SK-N-SH (cell line): ENCODE results near the gene LMF1. TPM values are rescaled to one million over a fixed set of nuclear protein-coding genes. Genes with fewer than 3 reads are reported as not detected.

Experiments
- CTCF ChIA-PET: fragments of 300-600, 350-600 bp; formaldehyde crosslinking; extraction: SDS; loops from one replicate; lab custom pipeline; 2021; lab: Yijun Ruan, JAX
- POLR2A ChIA-PET: fragments of 350-600 bp; sonication (Branson Sonifier 250); formaldehyde crosslinking; extraction: SDS; loops from one replicate; lab custom pipeline; 2020; ENCODE audit warnings: antibody characterized with exemption, inconsistent platforms; lab: Yijun Ruan, JAX
- DNase-seq: peaks from one replicate; pipeline ENCODE4 v3.0.0; 2012
- H2AFZ ChIP-seq: fragments of 200-600 bp; sonication (generic); 2 replicates; pipeline ENCODE4 v1.8.1; 2016; ENCODE audit warnings: antibody characterized with exemption, mild to moderate bottlenecking, low read depth
- H3F3A ChIP-seq: fragments of 200-600 bp; sonication (generic); replicated peaks from 2 replicates; pipeline ENCODE3; 2016; ENCODE audit warnings: antibody characterized with exemption, mild to moderate bottlenecking; ENCODE audit not compliant: insufficient read depth
- H3K27ac ChIP-seq, 2 experiments: fragments of 200-500 bp in 1 of 2; fragments of 200-600 bp in 1 of 2; sonication (Bioruptor generic) in 1 of 2; sonication (generic), shearing (Covaris generic) in 1 of 2; 2 replicates each; pipeline versions ENCODE4 v1.5.1 to v1.6.1; 2014 to 2016; ENCODE audit warnings: low read depth in 2 of 2, inconsistent platforms in 1 of 2, low read length in 1 of 2, mild to moderate bottlenecking in 1 of 2, mixed read lengths in 1 of 2
- H3K27me3 ChIP-seq: fragments of 200-600 bp; sonication (generic), shearing (Covaris generic); 2 replicates; pipeline ENCODE4 v1.6.1; 2016; ENCODE audit warnings: mixed run types; ENCODE audit not compliant: insufficient read depth
- H3K36me3 ChIP-seq, 2 experiments: fragments of 200-500 bp in 1 of 2; fragments of 200-600 bp in 1 of 2; sonication (Bioruptor generic) in 1 of 2; sonication (generic) in 1 of 2; replicated peaks in 1 of 2; 2 replicates each; pipeline versions ENCODE3 to v1.5.1; 2014 to 2016; ENCODE audit warnings: low read length in 1 of 2, mild to moderate bottlenecking in 1 of 2; ENCODE audit not compliant: insufficient read depth in 2 of 2, control insufficient read depth in 1 of 2
- H3K4me1 ChIP-seq, 2 experiments: fragments of 200-500 bp in 1 of 2; fragments of 200-600 bp in 1 of 2; sonication (Bioruptor generic) in 1 of 2; sonication (generic), shearing (Covaris generic) in 1 of 2; 2 replicates each; pipeline versions ENCODE4 v1.5.1 to v1.6.1; 2014 to 2016; ENCODE audit warnings: low read depth in 1 of 2, low read length in 1 of 2, mixed run types in 1 of 2; ENCODE audit not compliant: insufficient read depth in 2 of 2, control insufficient read depth in 1 of 2
- H3K4me2 ChIP-seq: fragments of 200-600 bp; sonication (generic), shearing (Covaris generic); 2 replicates; pipeline ENCODE4 v1.6.1; 2017; ENCODE audit warnings: mixed run types
- H3K4me3 ChIP-seq, 2 experiments: fragments of 200-500 bp in 1 of 2; fragments of 200-600 bp in 1 of 2; sonication (Bioruptor generic) in 1 of 2; sonication (generic), shearing (Covaris generic) in 1 of 2; 2 replicates each; pipeline versions ENCODE4 v1.5.1 to v1.8.1; 2014 to 2016; ENCODE audit warnings: low read depth in 2 of 2, inconsistent platforms in 1 of 2, low read length in 1 of 2, mild to moderate bottlenecking in 1 of 2, mixed read lengths in 1 of 2, moderate library complexity in 1 of 2
- H3K79me2 ChIP-seq: fragments of 200-600 bp; sonication (generic); 2 replicates; pipeline ENCODE4 v1.8.1; 2017; ENCODE audit warnings: mild to moderate bottlenecking; ENCODE audit not compliant: insufficient read depth
- H3K9ac ChIP-seq: fragments of 200-600 bp; sonication (generic); 2 replicates; pipeline ENCODE4 v1.6.1; 2017; ENCODE audit warnings: mixed run types
- H3K9me2 ChIP-seq: fragments of 200-600 bp; sonication (generic); 2 replicates; pipeline ENCODE4 v1.6.1; 2017; ENCODE audit warnings: mixed run types
- H3K9me3 ChIP-seq: fragments of 200-600 bp; sonication (generic); 2 replicates; pipeline ENCODE4 v1.6.1; 2017; ENCODE audit warnings: mixed run types, mild to moderate bottlenecking, moderate library complexity
- H4K20me1 ChIP-seq: fragments of 200-600 bp; sonication (generic); 2 replicates; pipeline ENCODE4 v1.6.1; 2017; ENCODE audit warnings: mild to moderate bottlenecking, mixed run types; ENCODE audit not compliant: insufficient read depth
- CHD2 ChIP-seq: fragments of 150-350 bp; IDR thresholded peaks from 2 replicates; pipeline ENCODE4 v1.6.1; 2018; ENCODE audit warnings: low read length; ENCODE audit not compliant: partially characterized antibody
- ELF1 ChIP-seq: IDR thresholded peaks from 2 replicates; pipeline ENCODE4 v1.4.0; 2012
- EP300 ChIP-seq, 2 experiments: IDR thresholded peaks; 2 replicates each; pipeline versions ENCODE4 v1.4.0 to v1.6.1; 2012; ENCODE audit warnings: borderline replicate concordance in 1 of 2, low read depth in 1 of 2, low read length in 1 of 2
- FOSL2 ChIP-seq: IDR thresholded peaks from 2 replicates; pipeline ENCODE4 v1.4.0; 2012; ENCODE audit warnings: low read depth, mild to moderate bottlenecking, moderate library complexity, borderline replicate concordance
- FOXJ3 ChIP-seq: sonication (generic); formaldehyde crosslinking; IDR thresholded peaks from 2 replicates; pipeline ENCODE4 v1.5.1; 2020; ENCODE audit warnings: mild to moderate bottlenecking, missing genetic modification reagents
- FOXM1 ChIP-seq: IDR thresholded peaks from 2 replicates; pipeline ENCODE4 v1.4.0; 2012; ENCODE audit warnings: low read depth, mild to moderate bottlenecking
- GABPA ChIP-seq: IDR thresholded peaks from 2 replicates; pipeline ENCODE4 v1.4.0; 2012; ENCODE audit warnings: low read depth, mild to moderate bottlenecking
- GATA2 ChIP-seq: sonication (generic); formaldehyde crosslinking; IDR thresholded peaks from 2 replicates; pipeline ENCODE4 v1.5.0; 2020; ENCODE audit warnings: mild to moderate bottlenecking, missing genetic modification reagents
- IRF3 ChIP-seq: fragments of 150-350 bp; IDR thresholded peaks from 2 replicates; pipeline ENCODE4 v1.6.1; 2016; ENCODE audit warnings: mild to moderate bottlenecking, low read depth, low read length
- MEF2A ChIP-seq: IDR thresholded peaks from 2 replicates; pipeline ENCODE4 v1.4.0; 2012; ENCODE audit warnings: low read depth, borderline replicate concordance
- RAD21 ChIP-seq: IDR thresholded peaks from 2 replicates; pipeline ENCODE4 v1.6.1; 2012; ENCODE audit warnings: mild to moderate bottlenecking, low read length
- RCOR1 ChIP-seq: fragments of 150-350 bp; IDR thresholded peaks from 2 replicates; pipeline ENCODE4 v1.6.1; 2017; ENCODE audit warnings: antibody characterized with exemption, low read length
- REST ChIP-seq: IDR thresholded peaks from 2 replicates; pipeline ENCODE4 v1.6.1; 2012; ENCODE audit warnings: mild to moderate bottlenecking, low read depth, low read length, moderate library complexity
- SMC3 ChIP-seq: IDR thresholded peaks from 2 replicates; pipeline ENCODE4 v1.6.1; 2012; ENCODE audit warnings: low read depth, low read length, improper control_type of control experiment
- YY1 ChIP-seq: IDR thresholded peaks from 2 replicates; pipeline ENCODE4 v1.4.0; 2012; ENCODE audit warnings: low read depth, mild to moderate bottlenecking
- WGBS: methylation state at CpG from one replicate; pipeline ENCODE4 v1.1.6; 2017; ENCODE audit warnings: low lambda C conversion rate; 5-methylcytosine and 5-hydroxymethylcytosine counted together
- polyA plus RNA-seq, 3 experiments: library from polyadenylated mRNA; depleted of rRNA; stranded (reverse); fragments of >200 nt; gene quantifications; 2 replicates each; pipeline ENCODE4 v1.2.3, GENCODE V29; 2012
- TF ChIP-seq, protein P1 (sequence below): IDR thresholded peaks from 2 replicates; pipeline ENCODE4 v1.4.0; 2012; ENCODE audit warnings: low read depth
- TF ChIP-seq, protein P2 (sequence below): IDR thresholded peaks from 2 replicates; pipeline ENCODE4 v1.4.0; 2012; ENCODE audit warnings: low read depth, borderline replicate concordance

LMF1 gene
- polyA plus RNA-seq, 1 of the 3 experiments (the other 2 are of a cell fraction): 5.7 TPM

- no peak for TF ChIP-seq REST
These were observed 134.6 kb downstream of the LMF1 start (continued) for GRCh38 chr16:836221-836620.

GRCh38 chr16:835373-835772 is 135.4 kb downstream of the LMF1 start:
- H3K4me2 ChIP-seq: no peak overlapping the region
- H3K4me3 ChIP-seq: no peak overlapping the region
- ChIA-PET CTCF (interaction anchor here (1.5 kb wide), 1 partner anchor 220 kb away, joined by 5 read pairs; no protein-coding TSS in a partner anchor), POLR2A (no interaction called here)
- no peak overlapping the region for H3K9ac ChIP-seq
- H3K27me3 ChIP-seq: peaks cover 42% of the 10 kb centered on the region
- no peaks in the 10 kb centered on the region for H3K4me1 ChIP-seq
- no peak overlapping the region for H3K27ac ChIP-seq
- no peak for DNase-seq
- TF ChIP-seq CHD2: no peak
- TF ChIP-seq, protein P1, sequence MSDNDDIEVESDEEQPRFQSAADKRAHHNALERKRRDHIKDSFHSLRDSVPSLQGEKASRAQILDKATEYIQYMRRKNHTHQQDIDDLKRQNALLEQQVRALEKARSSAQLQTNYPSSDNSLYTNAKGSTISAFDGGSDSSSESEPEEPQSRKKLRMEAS: no peak
- no peak for TF ChIP-seq ELF1
- no peak for TF ChIP-seq RCOR1
- no peak for TF ChIP-seq IRF3
- no peak for TF ChIP-seq MEF2A
- TF ChIP-seq, protein P2, sequence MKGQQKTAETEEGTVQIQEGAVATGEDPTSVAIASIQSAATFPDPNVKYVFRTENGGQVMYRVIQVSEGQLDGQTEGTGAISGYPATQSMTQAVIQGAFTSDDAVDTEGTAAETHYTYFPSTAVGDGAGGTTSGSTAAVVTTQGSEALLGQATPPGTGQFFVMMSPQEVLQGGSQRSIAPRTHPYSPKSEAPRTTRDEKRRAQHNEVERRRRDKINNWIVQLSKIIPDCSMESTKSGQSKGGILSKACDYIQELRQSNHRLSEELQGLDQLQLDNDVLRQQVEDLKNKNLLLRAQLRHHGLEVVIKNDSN: no peak
- TF ChIP-seq YY1: no peak
- no peak for TF ChIP-seq GABPA
- TF ChIP-seq RAD21: no peak
- no peak for TF ChIP-seq SMC3
- TF ChIP-seq FOXM1: no peak
- no peak for TF ChIP-seq EP300 (IDR thresholded peaks at IDR 0.05; ENCODE audit: borderline replicate concordance in 1 of 2, low read depth in 1 of 2, low read length in 1 of 2)
- TF ChIP-seq GATA2: no peak
- no peak for TF ChIP-seq FOXJ3
- TF ChIP-seq FOSL2: no peak
- peaks cover 6% of the 10 kb centered on the region; the same call in 1 of the 2 replicates for H3K9me3 ChIP-seq
- no peaks in the 10 kb centered on the region for H3K79me2 ChIP-seq
- no peaks in the 10 kb centered on the region for H3F3A ChIP-seq
- H2AFZ ChIP-seq: no peak overlapping the region
- H4K20me1 ChIP-seq: no peaks in the 10 kb centered on the region
- H3K36me3 ChIP-seq: no peaks in the 10 kb centered on the region
- H3K9me2 ChIP-seq: no peaks in the 10 kb centered on the region
- WGBS: 15% methylated on average over 3 of the region's 10 CpGs
